HepG2 (cell line): Measurements from ENCODE around the gene STK38L. TPM values are rescaled to one million over a fixed set of nuclear protein-coding genes. Genes with fewer than 3 reads are reported as not detected.

Experiments
- ATAC-seq: fragments of 200-7000 bp; cut with Tn5 transposase; 3 replicates; pipeline ENCODE4 v1.9.1; 2020; ENCODE audit warnings: mild to moderate bottlenecking, moderate library complexity
- BruUV-seq: library from RNA; stranded (reverse); fragments of 400-500 nt; replicated peaks from 2 replicates; lab custom pipeline; 2021; lab: Mats Ljungman, UMichigan
- CTCF ChIA-PET: fragments of 300-600 bp; formaldehyde crosslinking; extraction: SDS; loops from one replicate; lab custom pipeline; 2021; ENCODE audit warnings: low total read pairs, inconsistent platforms, low intra/inter-chr PET ratio; lab: Yijun Ruan, JAX
- POLR2A ChIA-PET: fragments of 350-600 bp; sonication (Branson Sonifier 250); formaldehyde crosslinking; loops from one replicate; lab custom pipeline; 2020; ENCODE audit warnings: antibody characterized with exemption, inconsistent platforms; lab: Yijun Ruan, JAX
- DNase-seq: peaks from one replicate; pipeline ENCODE4 v3.0.0-alpha.2; 2015; ENCODE audit warnings: low spot score
- FAIRE-seq: peaks from 3 replicates; lab custom pipeline; 2011; peaks lifted over from hg19 to GRCh38; lab: Jason Lieb, UNC
- H2AFZ ChIP-seq: one replicate; pipeline ENCODE4 v1.6.1; 2011; ENCODE audit warnings: low read length, inconsistent platforms
- H3K27ac ChIP-seq: fragments of 300-600 bp; 3 replicates; pipeline ENCODE4 v1.8.0; 2011; ENCODE audit warnings: mixed run types, mild to moderate bottlenecking, mixed read lengths, low read length, inconsistent platforms; ENCODE audit not compliant: insufficient read depth; ENCODE audit errors: extremely low read length
- H3K27me3 ChIP-seq, 2 experiments: fragments of 200-600 bp in 1 of 2; 2 replicates in 1 of 2; 3 replicates in 1 of 2; pipeline versions ENCODE4 v1.6.0 to v1.8.0; 2011; ENCODE audit warnings: low read length in 2 of 2, mild to moderate bottlenecking in 2 of 2, moderate library complexity in 2 of 2, inconsistent platforms in 1 of 2; ENCODE audit not compliant: insufficient read depth in 2 of 2, control insufficient read depth in 1 of 2
- H3K36me3 ChIP-seq, 2 experiments: fragments of 200-600 bp in 1 of 2; replicated peaks in 1 of 2; 2 replicates in 1 of 2; 3 replicates in 1 of 2; pipeline versions ENCODE4 v1.5.1 to v1.8.0; 2011; ENCODE audit warnings: low read length in 2 of 2, inconsistent platforms in 1 of 2; ENCODE audit not compliant: insufficient read depth in 2 of 2, control insufficient read depth in 1 of 2
- H3K4me1 ChIP-seq: 2 replicates; pipeline ENCODE4 v1.5.1; 2012; ENCODE audit warnings: low read length, inconsistent platforms; ENCODE audit not compliant: insufficient read depth
- H3K4me2 ChIP-seq: 2 replicates; pipeline ENCODE4 v1.6.0; 2011; ENCODE audit warnings: low read depth, low read length, inconsistent platforms
- H3K4me3 ChIP-seq, 3 experiments: fragments of 200-600 bp in 1 of 3; sonication (generic), shearing (Covaris generic) in 1 of 3; replicated peaks in 1 of 3; 2 replicates each; pipeline ENCODE4 v1.5.1; 2011 to 2016; ENCODE audit warnings: low read length in 3 of 3, inconsistent platforms in 2 of 3, low read depth in 2 of 3, mild to moderate bottlenecking in 2 of 3, control low read depth in 1 of 3, mixed read lengths in 1 of 3; ENCODE audit not compliant: insufficient read depth in 1 of 3
- H3K79me2 ChIP-seq: one replicate; pipeline ENCODE4 v1.6.1; 2011; ENCODE audit warnings: low read length, inconsistent platforms; ENCODE audit not compliant: insufficient read depth
- H3K9ac ChIP-seq: 2 replicates; pipeline ENCODE4 v1.6.0; 2011; ENCODE audit warnings: mild to moderate bottlenecking, low read depth, low read length, inconsistent platforms; ENCODE audit not compliant: insufficient read depth
- H3K9me3 ChIP-seq: 2 replicates; pipeline ENCODE4 v1.5.1; 2012; ENCODE audit warnings: mild to moderate bottlenecking, low read length
- H4K20me1 ChIP-seq: 2 replicates; pipeline ENCODE4 v1.6.0; 2011; ENCODE audit warnings: inconsistent platforms, mild to moderate bottlenecking, low read length, moderate library complexity; ENCODE audit not compliant: insufficient read depth
- ASH2L ChIP-seq: fragments of 300-600, 200-600 bp; sonication (generic); IDR thresholded peaks from 2 replicates; pipeline ENCODE4 v1.7.0; 2017; ENCODE audit warnings: low read depth, mild to moderate bottlenecking, moderate library complexity, mixed read lengths, low read length; ENCODE audit not compliant: insufficient read length
- EEA1 ChIP-seq: sonication (generic); formaldehyde crosslinking; IDR thresholded peaks from 2 replicates; pipeline ENCODE4 v1.5.1; 2020; ENCODE audit warnings: mild to moderate bottlenecking, missing genetic modification reagents, borderline replicate concordance
- POLR2AphosphoS2 ChIP-seq: IDR thresholded peaks from 2 replicates; pipeline ENCODE4 v1.6.1; 2011; ENCODE audit warnings: low read depth, low read length, improper control_type of control experiment
- SOX13 ChIP-seq, 3 experiments: fragments of 450-650 bp in 1 of 3; sonication (generic) in 1 of 3; formaldehyde crosslinking in 1 of 3; IDR thresholded peaks in 2 of 3; conservative IDR thresholded peaks in 1 of 3; 2 replicates each; pipeline versions ENCODE4 v1.5.0 to v1.6.1; 2016 to 2020; ENCODE audit warnings: antibody characterized with exemption in 1 of 3, mild to moderate bottlenecking in 1 of 3, missing compliant biosample characterization in 1 of 3, missing genetic modification reagents in 1 of 3, moderate library complexity in 1 of 3
- ZBTB40 ChIP-seq, 2 experiments: fragments of 450-650 bp in 1 of 2; sonication (generic) in 1 of 2; formaldehyde crosslinking in 1 of 2; IDR thresholded peaks; 2 replicates each; pipeline versions ENCODE4 v1.6.1 to v1.8.0; 2016 to 2022; ENCODE audit warnings: antibody characterized with exemption in 1 of 2, mild to moderate bottlenecking in 1 of 2, missing genetic modification reagents in 1 of 2
- ZNF724P ChIP-seq: sonication (generic); formaldehyde crosslinking; IDR thresholded peaks from 2 replicates; pipeline ENCODE4 v1.8.0; 2022; ENCODE audit warnings: missing genetic modification reagents, borderline replicate concordance
- WGBS: methylation state at CpG from one replicate; pipeline ENCODE4 v1.1.6; 2017; ENCODE audit warnings: low lambda C conversion rate; 5-methylcytosine and 5-hydroxymethylcytosine counted together
- in situ Hi-C: cut with HindIII; loops from 2 replicates; pipeline ENCODE4 v1.10.0; 2017; ENCODE audit warnings: low pct_unique_long_range_greater_than_20kb; ENCODE audit not compliant: extremely low pct_ligation_motif_present
- intact Hi-C: fragments of 100-400 bp; cut with micrococcal nuclease; formaldehyde crosslinking; loops from one replicate; pipeline ENCODE4 v1.10.0; 2022; ENCODE audit not compliant: unreplicated experiment
- polyA plus RNA-seq, 8 experiments: library from polyadenylated mRNA; depleted of rRNA in 3 of 8; stranded (reverse) in 7 of 8; unstranded in 1 of 8; fragments of >200 nt; fragmentation: Illumina TruSeq in 4 of 8; extraction: Trizol in 4 of 8; gene quantifications; 2 replicates each; pipeline versions ENCODE4 v1.2.1 to v1.2.3, GENCODE V29; 2011 to 2016; ENCODE audit warnings: low read depth in 4 of 8, missing spikeins in 1 of 8, mixed read lengths in 1 of 8; ENCODE audit not compliant: insufficient read depth in 1 of 8
- total RNA-seq, 5 experiments: library from RNA; depleted of rRNA; stranded (reverse); fragments of >200 nt; fragmentation: Illumina TruSeq; extraction: Trizol; gene quantifications; 2 replicates each; pipeline ENCODE4 v1.2.3, GENCODE V29; 2016; ENCODE audit warnings: low read depth in 1 of 5
- TF ChIP-seq, protein P1 (sequence below): IDR thresholded peaks from 2 replicates; pipeline ENCODE4 v1.6.1; 2016; ENCODE audit warnings: control low read depth
- TF ChIP-seq, protein P2 (sequence below): sonication (generic); formaldehyde crosslinking; IDR thresholded peaks from 2 replicates; pipeline ENCODE4 v1.9.0; 2022; ENCODE audit warnings: low read depth, missing genetic modification reagents

The STK38L gene
- total and polyA plus RNA-seq, 2 of the 13 experiments (the other 11 are each of a cell fraction or from before 2014, with no cell fraction given) = 6.1 to 26.4 TPM

- TF ChIP-seq SOX13 (IDR thresholded peaks at IDR 0.05) = no peak
- peak in 1 of 2 experiments; percentile 80; a peak in 2 of 4 replicates for TF ChIP-seq SOX13 (CRISPR knock-in tag; conservative IDR thresholded peaks at IDR 0.05 in 1 of 2, IDR thresholded peaks at IDR 0.05 in 1 of 2)
- TF ChIP-seq, protein P1, sequence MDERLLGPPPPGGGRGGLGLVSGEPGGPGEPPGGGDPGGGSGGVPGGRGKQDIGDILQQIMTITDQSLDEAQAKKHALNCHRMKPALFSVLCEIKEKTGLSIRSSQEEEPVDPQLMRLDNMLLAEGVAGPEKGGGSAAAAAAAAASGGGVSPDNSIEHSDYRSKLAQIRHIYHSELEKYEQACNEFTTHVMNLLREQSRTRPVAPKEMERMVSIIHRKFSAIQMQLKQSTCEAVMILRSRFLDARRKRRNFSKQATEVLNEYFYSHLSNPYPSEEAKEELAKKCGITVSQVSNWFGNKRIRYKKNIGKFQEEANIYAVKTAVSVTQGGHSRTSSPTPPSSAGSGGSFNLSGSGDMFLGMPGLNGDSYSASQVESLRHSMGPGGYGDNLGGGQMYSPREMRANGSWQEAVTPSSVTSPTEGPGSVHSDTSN (CRISPR knock-in tag) = peak; percentile 68; the same call in 1 of the 2 replicates
- TF ChIP-seq, protein P2, sequence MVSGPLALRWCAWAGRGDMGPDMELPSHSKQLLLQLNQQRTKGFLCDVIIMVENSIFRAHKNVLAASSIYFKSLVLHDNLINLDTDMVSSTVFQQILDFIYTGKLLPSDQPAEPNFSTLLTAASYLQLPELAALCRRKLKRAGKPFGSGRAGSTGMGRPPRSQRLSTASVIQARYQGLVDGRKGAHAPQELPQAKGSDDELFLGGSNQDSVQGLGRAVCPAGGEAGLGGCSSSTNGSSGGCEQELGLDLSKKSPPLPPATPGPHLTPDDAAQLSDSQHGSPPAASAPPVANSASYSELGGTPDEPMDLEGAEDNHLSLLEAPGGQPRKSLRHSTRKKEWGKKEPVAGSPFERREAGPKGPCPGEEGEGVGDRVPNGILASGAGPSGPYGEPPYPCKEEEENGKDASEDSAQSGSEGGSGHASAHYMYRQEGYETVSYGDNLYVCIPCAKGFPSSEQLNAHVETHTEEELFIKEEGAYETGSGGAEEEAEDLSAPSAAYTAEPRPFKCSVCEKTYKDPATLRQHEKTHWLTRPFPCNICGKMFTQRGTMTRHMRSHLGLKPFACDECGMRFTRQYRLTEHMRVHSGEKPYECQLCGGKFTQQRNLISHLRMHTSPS (CRISPR knock-in tag) = no peak
- peak; percentile 30 for TF ChIP-seq ASH2L
Measured at GRCh38 chr12:27272373-27273028, 28.4 kb downstream of the STK38L start (continued).

GRCh38 chr12:27273114-27273513 lies 29.0 kb downstream of the STK38L start:
- ATAC-seq (peak; percentile 51), DNase-seq (no peak), FAIRE-seq (no peak)
- Histone ChIP-seq H3K4me2 (peak overlapping the region; percentile 46), H3K27ac (peak overlapping the region; percentile 28), H3K4me3 (no peak overlapping the region), H3K27me3 (no peaks in the 10 kb centered on the region), H2AFZ (no peak overlapping the region), H3K79me2 (no peaks in the 10 kb centered on the region), H3K36me3 (no peaks in the 10 kb centered on the region), H3K9me3 (no peaks in the 10 kb centered on the region), H4K20me1 (no peaks in the 10 kb centered on the region), H3K9ac (no peak overlapping the region), H3K4me1 (peaks cover 30% of the 10 kb centered on the region)
- BruUV-seq = no TSS peak
- ChIA-PET POLR2A (no interaction called here), CTCF (no interaction called here)
- intact Hi-C loops (no loop called here), in situ Hi-C loops (no loop called here)
- WGBS = 82% methylated on average over 5 of the region's 5 CpGs
- TF ChIP-seq ZNF724P (CRISPR knock-in tag) (no peak), EEA1 (CRISPR knock-in tag) (no peak), ZBTB40 (IDR thresholded peaks at IDR 0.05) (0 out of 2 replicates have a peak, but pooled peaks have one; percentile 20), ZBTB40 (CRISPR knock-in tag; IDR thresholded peaks at IDR 0.05) (no peak), POLR2AphosphoS2 (no peak)
